ENCODE data around the gene UGT1A3.

UGT1A3 gene

DNA sequence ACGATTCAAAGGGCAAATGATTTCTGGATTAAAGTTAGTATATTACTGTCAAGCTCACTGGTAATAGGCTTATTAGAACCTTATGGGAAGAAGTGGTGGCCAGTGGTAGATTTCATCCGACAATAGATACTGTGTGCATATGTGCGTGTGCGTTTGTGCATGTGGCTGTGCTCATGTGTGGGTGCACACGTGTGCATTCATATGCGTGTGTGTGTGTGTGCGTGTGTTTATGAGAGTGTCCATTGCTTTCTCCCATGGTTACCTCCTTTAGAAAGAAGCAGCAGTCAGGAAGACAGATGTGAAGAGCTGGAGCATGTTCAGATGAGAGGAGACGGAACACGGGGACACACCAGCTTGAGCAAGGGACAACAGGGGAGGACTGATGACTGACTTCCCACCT is 40.4 kb downstream of the UGT1A3 start:
- no peak for DNase-seq (ENCODE audit: low read depth in 2 of 2)
- H3K4me3 ChIP-seq (replicated peaks in 1 of 2; ENCODE audit: low read depth in 2 of 2, low read length in 2 of 2) = no peak overlapping the region
- TF ChIP-seq, protein P1, sequence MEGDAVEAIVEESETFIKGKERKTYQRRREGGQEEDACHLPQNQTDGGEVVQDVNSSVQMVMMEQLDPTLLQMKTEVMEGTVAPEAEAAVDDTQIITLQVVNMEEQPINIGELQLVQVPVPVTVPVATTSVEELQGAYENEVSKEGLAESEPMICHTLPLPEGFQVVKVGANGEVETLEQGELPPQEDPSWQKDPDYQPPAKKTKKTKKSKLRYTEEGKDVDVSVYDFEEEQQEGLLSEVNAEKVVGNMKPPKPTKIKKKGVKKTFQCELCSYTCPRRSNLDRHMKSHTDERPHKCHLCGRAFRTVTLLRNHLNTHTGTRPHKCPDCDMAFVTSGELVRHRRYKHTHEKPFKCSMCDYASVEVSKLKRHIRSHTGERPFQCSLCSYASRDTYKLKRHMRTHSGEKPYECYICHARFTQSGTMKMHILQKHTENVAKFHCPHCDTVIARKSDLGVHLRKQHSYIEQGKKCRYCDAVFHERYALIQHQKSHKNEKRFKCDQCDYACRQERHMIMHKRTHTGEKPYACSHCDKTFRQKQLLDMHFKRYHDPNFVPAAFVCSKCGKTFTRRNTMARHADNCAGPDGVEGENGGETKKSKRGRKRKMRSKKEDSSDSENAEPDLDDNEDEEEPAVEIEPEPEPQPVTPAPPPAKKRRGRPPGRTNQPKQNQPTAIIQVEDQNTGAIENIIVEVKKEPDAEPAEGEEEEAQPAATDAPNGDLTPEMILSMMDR (IDR thresholded peaks at IDR 0.05; ENCODE audit: low read depth, low read length) = no peak

DNA sequence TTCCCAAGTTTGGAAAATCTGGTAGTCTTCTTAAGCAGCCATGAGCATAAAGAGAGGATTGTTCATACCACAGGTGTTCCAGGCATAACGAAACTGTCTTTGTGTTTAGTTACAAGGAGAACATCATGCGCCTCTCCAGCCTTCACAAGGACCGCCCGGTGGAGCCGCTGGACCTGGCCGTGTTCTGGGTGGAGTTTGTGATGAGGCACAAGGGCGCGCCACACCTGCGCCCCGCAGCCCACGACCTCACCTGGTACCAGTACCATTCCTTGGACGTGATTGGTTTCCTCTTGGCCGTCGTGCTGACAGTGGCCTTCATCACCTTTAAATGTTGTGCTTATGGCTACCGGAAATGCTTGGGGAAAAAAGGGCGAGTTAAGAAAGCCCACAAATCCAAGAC is 43.3 kb downstream of the UGT1A3 start:
- no peak overlapping the region for H3K4me3 ChIP-seq (replicated peaks in 1 of 2; ENCODE audit: low read depth in 2 of 2, low read length in 2 of 2)
- TF ChIP-seq, protein P1 (IDR thresholded peaks at IDR 0.05; ENCODE audit: low read depth, low read length) = no peak
- no peak for DNase-seq (ENCODE audit: low read depth in 2 of 2)

DNA sequence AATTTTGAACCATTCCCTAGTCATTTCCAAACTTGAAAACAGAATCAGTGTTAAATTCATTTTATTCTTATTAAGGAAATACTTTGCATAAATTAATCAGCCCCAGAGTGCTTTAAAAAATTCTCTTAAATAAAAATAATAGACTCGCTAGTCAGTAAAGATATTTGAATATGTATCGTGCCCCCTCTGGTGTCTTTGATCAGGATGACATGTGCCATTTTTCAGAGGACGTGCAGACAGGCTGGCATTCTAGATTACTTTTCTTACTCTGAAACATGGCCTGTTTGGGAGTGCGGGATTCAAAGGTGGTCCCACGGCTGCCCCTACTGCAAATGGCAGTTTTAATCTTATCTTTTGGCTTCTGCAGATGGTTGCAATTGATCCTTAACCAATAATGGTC is 43.7 kb downstream of the UGT1A3 start:
- DNase-seq (ENCODE audit: low read depth in 2 of 2) = peak in 1 of 2 donors; percentile 36
- no peak overlapping the region for H3K4me3 ChIP-seq (replicated peaks in 1 of 2; ENCODE audit: low read depth in 2 of 2, low read length in 2 of 2)
- TF ChIP-seq, protein P1 (IDR thresholded peaks at IDR 0.05; ENCODE audit: low read depth, low read length) = no peak

DNA sequence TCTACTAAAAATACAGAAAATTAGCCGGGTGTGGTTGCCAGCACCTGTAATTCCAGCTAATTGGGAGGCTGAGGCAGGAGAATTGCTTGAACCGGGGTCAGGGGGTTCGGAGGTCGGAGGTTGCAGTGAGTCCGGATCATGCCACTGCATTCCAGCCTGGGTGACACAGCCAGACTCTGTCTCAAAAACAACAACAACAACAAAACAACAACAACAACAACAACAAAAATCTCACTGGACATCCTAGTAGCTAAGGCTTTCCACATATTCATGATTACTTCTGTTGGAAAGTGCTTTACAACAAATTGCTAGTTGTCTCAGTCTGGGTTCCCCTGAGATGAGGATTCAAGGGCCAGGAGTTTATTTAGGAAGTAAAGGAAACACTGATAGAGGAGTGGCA is 45.0 kb downstream of the UGT1A3 start:
- DNase-seq (ENCODE audit: low read depth in 2 of 2) = no peak
- H3K4me3 ChIP-seq (replicated peaks in 1 of 2; ENCODE audit: low read depth in 2 of 2, low read length in 2 of 2) = no peak overlapping the region
- TF ChIP-seq, protein P1 (IDR thresholded peaks at IDR 0.05; ENCODE audit: low read depth, low read length) = no peak

DNA sequence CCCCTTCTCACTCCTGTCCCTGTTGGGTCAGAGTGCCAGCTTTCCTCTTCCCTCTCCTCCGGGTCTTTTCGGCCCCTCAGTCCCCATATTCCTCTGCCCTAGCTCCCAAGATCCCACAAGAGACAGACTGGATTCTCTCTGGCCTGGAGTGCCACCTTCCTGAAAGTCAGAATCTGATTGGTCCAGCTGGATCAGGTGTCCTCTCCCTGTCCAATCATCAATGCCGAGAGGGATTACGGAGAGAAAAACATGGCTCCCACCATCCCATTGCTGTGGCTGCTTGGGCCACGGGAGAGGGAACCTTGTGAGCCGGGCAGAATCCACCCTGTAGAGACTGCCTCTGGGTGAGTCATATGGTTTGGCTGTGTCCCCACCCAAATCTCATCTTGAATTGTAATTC is 46.6 kb downstream of the UGT1A3 start:
- no peak overlapping the region for H3K4me3 ChIP-seq (replicated peaks in 1 of 2; ENCODE audit: low read depth in 2 of 2, low read length in 2 of 2)
- DNase-seq (ENCODE audit: low read depth in 2 of 2) = no peak
- TF ChIP-seq, protein P1 (IDR thresholded peaks at IDR 0.05; ENCODE audit: low read depth, low read length) = no peak

DNA sequence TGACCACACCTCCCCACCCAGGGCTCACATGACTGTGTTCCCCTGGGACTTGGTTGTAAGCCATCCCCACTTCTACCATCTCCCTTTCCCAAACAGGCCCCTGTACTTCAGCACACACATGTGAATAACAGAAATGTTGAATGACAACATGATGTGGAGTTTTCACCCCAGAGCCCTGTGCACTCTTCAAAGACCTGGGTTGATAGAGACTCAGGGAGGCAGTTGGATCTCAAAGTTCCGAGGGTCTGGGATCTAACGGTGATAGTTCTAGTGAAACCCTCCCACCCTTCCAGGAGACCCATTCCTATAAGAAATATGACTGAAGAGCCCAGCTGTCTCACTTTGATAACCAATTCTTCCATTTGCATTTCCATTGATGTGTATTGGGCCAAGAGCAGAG is 49.2 kb downstream of the UGT1A3 start, which contains the start of gene MROH2A:
Gene MROH2A, plus strand, starts transcription at position 301 of the 400 bp plus-strand sequence. CDS start 1,029 bp downstream, outside the sequence.
- H3K4me3 ChIP-seq (replicated peaks in 1 of 2; ENCODE audit: low read depth in 2 of 2, low read length in 2 of 2) = no peak within 1 kb of the TSS
- TF ChIP-seq, protein P1 (IDR thresholded peaks at IDR 0.05; ENCODE audit: low read depth, low read length) = no peak
- DNase-seq (ENCODE audit: low read depth in 2 of 2) = no peak

DNA sequence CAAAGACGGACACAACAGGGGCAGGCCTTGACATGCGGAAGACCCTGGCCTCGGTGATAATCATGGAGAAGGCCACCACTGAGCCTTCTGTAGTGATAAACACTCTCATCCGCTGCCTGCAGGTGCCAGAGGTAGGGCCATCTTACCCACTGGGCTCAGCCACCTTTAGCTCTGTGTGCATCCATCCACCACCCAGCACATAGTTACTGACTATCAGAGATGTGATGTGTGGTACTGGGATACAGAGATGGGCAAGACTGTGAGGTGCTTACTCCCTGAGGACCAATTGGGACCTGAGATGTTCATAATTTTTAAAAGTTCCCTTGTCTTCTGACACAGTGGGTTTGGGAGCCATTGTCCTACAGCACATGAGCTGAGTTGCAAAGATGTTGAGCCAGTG is 50.9 kb downstream of the UGT1A3 start:
- no peak for DNase-seq (ENCODE audit: low read depth in 2 of 2)
- TF ChIP-seq, protein P1 (IDR thresholded peaks at IDR 0.05; ENCODE audit: low read depth, low read length) = no peak
- no peak overlapping the region for H3K4me3 ChIP-seq (replicated peaks in 1 of 2; ENCODE audit: low read depth in 2 of 2, low read length in 2 of 2)

All from cardiac fibroblast (primary cell).